PC-9 (cell line): ENCODE measurements around the gene VGLL2. TPM values are rescaled to one million over a fixed set of nuclear protein-coding genes. Genes with fewer than 3 reads are reported as not detected.

Experiments used
- Bru-seq: library from RNA; stranded (reverse); fragments of 400-500 nt; gene quantifications from one replicate; lab custom pipeline; 2021; lab: Mats Ljungman, UMichigan
- BruChase-seq, 2 experiments: library from RNA; stranded (reverse); fragments of 400-500 nt; gene quantifications; one replicate each; lab custom pipeline; 2021; lab: Mats Ljungman, UMichigan
- BruUV-seq: library from RNA; stranded (reverse); fragments of 400-500 nt; replicated peaks from 2 replicates; lab custom pipeline; 2021; lab: Mats Ljungman, UMichigan
- CTCF ChIA-PET: fragments of 300-600 bp; sonication (Branson Sonifier 250); formaldehyde crosslinking; loops from one replicate; lab custom pipeline; 2022; ENCODE audit warnings: antibody characterized with exemption; lab: Charles Lee
- POLR2A ChIA-PET: fragments of 300-600 bp; sonication (Branson Sonifier 250); formaldehyde crosslinking; loops from one replicate; lab custom pipeline; 2022; ENCODE audit warnings: antibody characterized with exemption; ENCODE audit not compliant: unreplicated experiment; lab: Charles Lee
- DNase-seq, 2 experiments: peaks; one replicate each; pipeline versions ENCODE4 v3.0.0 to v3.0.0-alpha.2; 2015 to 2022; ENCODE audit warnings: mixed read lengths in 1 of 2
- H2AFZ ChIP-seq: fragments of 200-600 bp; sonication (generic); 2 replicates; pipeline ENCODE4 v1.8.1; 2017; ENCODE audit warnings: antibody characterized with exemption
- H3F3A ChIP-seq: fragments of 200-600 bp; sonication (generic); 2 replicates; pipeline ENCODE4 v1.8.1; 2017; ENCODE audit warnings: antibody characterized with exemption, mild to moderate bottlenecking, low read depth; ENCODE audit not compliant: insufficient read depth
- H3K27ac ChIP-seq: fragments of 200-600 bp; sonication (generic); 2 replicates; pipeline ENCODE4 v1.6.1; 2016; ENCODE audit warnings: mixed run types
- H3K27me3 ChIP-seq: fragments of 200-600 bp; sonication (generic); 2 replicates; pipeline ENCODE4 v1.6.1; 2016; ENCODE audit warnings: low read depth, mixed run types; ENCODE audit not compliant: insufficient read depth
- H3K36me3 ChIP-seq: fragments of 200-600 bp; sonication (generic); 2 replicates; pipeline ENCODE4 v1.6.1; 2016; ENCODE audit warnings: low read depth, mixed run types
- H3K4me1 ChIP-seq: fragments of 200-600 bp; sonication (generic); replicated peaks from 2 replicates; pipeline ENCODE4 v1.6.1; 2016; ENCODE audit warnings: mixed run types; ENCODE audit not compliant: insufficient read depth
- H3K4me2 ChIP-seq: fragments of 200-600 bp; sonication (generic); 2 replicates; pipeline ENCODE4 v1.6.1; 2017; ENCODE audit warnings: mixed run types
- H3K4me3 ChIP-seq: fragments of 200-600 bp; sonication (generic); 2 replicates; pipeline ENCODE4 v1.6.1; 2016; ENCODE audit warnings: mixed run types
- H3K79me2 ChIP-seq: fragments of 200-600 bp; sonication (generic); 2 replicates; pipeline ENCODE4 v1.6.1; 2017; ENCODE audit warnings: low read depth, mixed run types
- H3K9me2 ChIP-seq: fragments of 200-600 bp; sonication (generic); 2 replicates; pipeline ENCODE4 v1.8.1; 2017; ENCODE audit warnings: mild to moderate bottlenecking; ENCODE audit not compliant: insufficient read depth
- H3K9me3 ChIP-seq: fragments of 200-600 bp; sonication (generic); 2 replicates; pipeline ENCODE4 v1.8.1; 2016; ENCODE audit warnings: low read depth; ENCODE audit not compliant: insufficient read depth
- H4K20me1 ChIP-seq: fragments of 200-600 bp; sonication (generic); 2 replicates; pipeline ENCODE4 v1.8.1; 2017; ENCODE audit not compliant: insufficient read depth
- CTCF ChIP-seq: fragments of 200-600 bp; sonication (generic); conservative IDR thresholded peaks from 2 replicates; pipeline ENCODE4 v1.6.1; 2017; ENCODE audit warnings: mixed run types, antibody characterized with exemption, mild to moderate bottlenecking, moderate library complexity
- EZH2 ChIP-seq: fragments of 200-600 bp; sonication (generic); IDR thresholded peaks from 2 replicates; pipeline ENCODE4 v1.8.0; 2017; ENCODE audit warnings: antibody characterized with exemption, low read depth
- intact Hi-C: fragments of 100-400 bp; cut with micrococcal nuclease; formaldehyde crosslinking; loops from one replicate; pipeline ENCODE4 v1.10.0; 2022; ENCODE audit not compliant: unreplicated experiment
- long read RNA-seq: library from polyadenylated mRNA; stranded (forward); transcript quantifications from one replicate; pipeline ENCODE4 v2.0.0, GENCODE V29; 2022
- total RNA-seq: library from RNA; stranded (reverse); gene quantifications from 2 replicates; pipeline ENCODE4 v1.2.3, GENCODE V29; 2021

Gene VGLL2, protein sequence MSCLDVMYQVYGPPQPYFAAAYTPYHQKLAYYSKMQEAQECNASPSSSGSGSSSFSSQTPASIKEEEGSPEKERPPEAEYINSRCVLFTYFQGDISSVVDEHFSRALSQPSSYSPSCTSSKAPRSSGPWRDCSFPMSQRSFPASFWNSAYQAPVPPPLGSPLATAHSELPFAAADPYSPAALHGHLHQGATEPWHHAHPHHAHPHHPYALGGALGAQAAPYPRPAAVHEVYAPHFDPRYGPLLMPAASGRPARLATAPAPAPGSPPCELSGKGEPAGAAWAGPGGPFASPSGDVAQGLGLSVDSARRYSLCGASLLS
- total RNA-seq, result not detected in 2 replicates
- not detected for Bru-seq, nascent RNA
- not detected for BruChase-seq, experiment 1, labeled RNA remaining after a 2-hour chase
- not detected for BruChase-seq, experiment 2, labeled RNA remaining after a 6-hour chase
- long read RNA-seq, result 0 reads

DNA sequence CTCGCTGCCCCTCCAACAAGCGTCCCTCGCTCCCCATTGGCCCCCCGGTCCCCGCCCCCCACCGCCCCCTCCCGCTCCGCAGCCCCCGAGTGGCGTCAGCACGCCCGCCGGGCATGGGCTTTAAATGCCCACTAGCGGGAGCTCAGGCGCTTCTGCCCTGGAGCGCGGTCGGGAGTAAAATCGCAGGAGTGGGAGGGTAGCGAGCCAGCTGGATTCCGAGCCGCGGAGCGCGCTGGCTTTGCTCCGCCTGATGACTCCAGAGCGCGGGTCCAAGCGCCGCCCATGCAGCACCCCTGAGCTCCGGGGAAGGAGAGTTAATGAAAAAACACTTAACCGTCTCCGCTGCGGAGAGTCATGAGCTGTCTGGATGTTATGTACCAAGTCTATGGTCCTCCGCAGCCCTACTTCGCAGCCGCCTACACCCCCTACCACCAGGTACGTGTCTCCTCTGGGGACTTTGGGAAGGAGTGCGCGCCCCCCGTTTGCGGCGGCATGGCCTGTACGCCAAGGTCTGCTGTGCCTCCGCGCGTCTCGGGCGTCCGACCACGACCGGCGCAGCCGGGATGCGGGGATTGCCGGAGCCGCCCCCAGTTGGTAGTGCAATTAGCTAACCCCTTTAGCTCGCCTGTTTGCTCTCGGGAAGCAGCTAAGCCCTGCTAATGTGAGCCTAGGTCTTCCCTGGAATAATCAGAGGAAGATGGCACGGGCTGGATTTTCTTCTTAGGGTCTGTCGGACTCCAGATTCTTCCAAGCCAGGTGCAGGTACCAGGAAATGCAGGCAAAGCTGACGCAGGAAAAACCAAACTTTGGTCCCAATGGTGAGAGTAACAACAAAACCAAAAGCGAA lies at the start of gene VGLL2:
Gene VGLL2, plus strand, starts transcription at position 149 of the 847 bp plus-strand sequence. Its CDS starts 206 bp downstream, at position 355.
- no peak within 1 kb of the TSS for H3K4me3 ChIP-seq
- no TSS peak for BruUV-seq

DNA sequence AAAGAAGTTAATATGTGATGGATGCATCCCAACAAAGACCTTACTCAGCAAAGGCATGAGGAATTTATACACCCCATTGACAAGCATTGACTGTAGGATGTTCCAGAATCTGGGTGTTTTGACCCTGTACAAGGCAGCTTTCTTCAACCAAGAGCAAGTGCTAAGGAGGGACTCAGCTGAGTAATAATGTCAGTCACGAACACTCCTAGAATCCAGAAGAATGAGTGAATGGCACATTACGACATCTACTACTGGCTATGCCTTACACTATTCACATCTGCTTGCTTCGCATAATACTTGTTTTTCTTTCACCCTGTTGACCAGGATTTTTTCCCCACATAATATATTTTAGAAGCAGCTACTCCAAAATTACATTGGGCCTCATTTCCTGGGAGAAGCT lies 42.5 kb upstream of the VGLL2 start:
- no peaks in the 10 kb centered on the region for H3K4me1 ChIP-seq
- H3K36me3 ChIP-seq, result no peaks in the 10 kb centered on the region
- no peaks in the 10 kb centered on the region for H3K79me2 ChIP-seq
- TF ChIP-seq EZH2, result no peak
- no peak for TF ChIP-seq CTCF
- H3K4me3 ChIP-seq, result no peak overlapping the region
- no peaks in the 10 kb centered on the region for H3K9me2 ChIP-seq
- no peak overlapping the region for H2AFZ ChIP-seq
- no peaks in the 10 kb centered on the region for H3K27me3 ChIP-seq
- ChIA-PET CTCF (no interaction called here), POLR2A (no interaction called here)
- intact Hi-C loops, result no loop called here
- no peak for DNase-seq
- H3K27ac ChIP-seq, result no peak overlapping the region
- BruUV-seq, result no TSS peak
- no peaks in the 10 kb centered on the region for H3K9me3 ChIP-seq
- H3K4me2 ChIP-seq, result no peak overlapping the region
- no peaks in the 10 kb centered on the region for H4K20me1 ChIP-seq
- no peaks in the 10 kb centered on the region for H3F3A ChIP-seq

More for the DNA sequence above, at the start of gene VGLL2:
- Histone ChIP-seq H4K20me1 (no peaks in the 10 kb centered on the region), H3K4me2 (no peak within 1 kb of the TSS), H3K9me3 (no peaks in the 10 kb centered on the region), H3F3A (no peaks in the 10 kb centered on the region), H3K4me1 (no peaks in the 10 kb centered on the region), H3K9me2 (no peaks in the 10 kb centered on the region), H2AFZ (no peak within 1 kb of the TSS), H3K27ac (no peak within 1 kb of the TSS), H3K27me3 (peaks cover 20% of the 10 kb centered on the region; the same call in 1 of the 2 replicates), H3K36me3 (no peaks in the 10 kb centered on the region), H3K79me2 (no peaks in the 10 kb centered on the region)
- ChIA-PET CTCF (no interaction called here), POLR2A (no interaction called here)
- no peak for TF ChIP-seq EZH2
- TF ChIP-seq CTCF, result no peak
- intact Hi-C loops, result no loop called here
- DNase-seq, result no peak

GRCh38 chr6:117226778-117227177 lies 38.6 kb upstream of the VGLL2 start:
- Histone ChIP-seq H3K79me2 (no peaks in the 10 kb centered on the region), H4K20me1 (no peaks in the 10 kb centered on the region), H3K27ac (no peak overlapping the region), H3K9me3 (no peaks in the 10 kb centered on the region), H3K36me3 (no peaks in the 10 kb centered on the region), H3F3A (no peaks in the 10 kb centered on the region), H3K4me3 (no peak overlapping the region), H3K9me2 (no peaks in the 10 kb centered on the region), H2AFZ (no peak overlapping the region), H3K4me1 (no peaks in the 10 kb centered on the region), H3K4me2 (no peak overlapping the region), H3K27me3 (no peaks in the 10 kb centered on the region)
- intact Hi-C loops, result no loop called here
- TF ChIP-seq CTCF (no peak), EZH2 (no peak)
- BruUV-seq, result no TSS peak
- CTCF ChIA-PET, result no interaction called here
- no peak for DNase-seq
- POLR2A ChIA-PET, result no interaction called here
